Breast epithelium (tissue), 3 donors: ENCODE results near the gene NR3C1.

Experiments
- CTCF ChIP-seq, 3 donors: fragments of 450-650 bp; IDR thresholded peaks; one replicate each; pipeline ENCODE4 v1.5.1; 2016 to 2017; ENCODE audit warnings: antibody characterized with exemption in 3 of 3, mild to moderate bottlenecking in 3 of 3, moderate library complexity in 3 of 3
- POLR2A ChIP-seq: fragments of 450-650 bp; IDR thresholded peaks from one replicate; pipeline ENCODE4 v1.6.1; 2016; ENCODE audit warnings: antibody characterized with exemption, mild to moderate bottlenecking, moderate library complexity
- POLR2AphosphoS5 ChIP-seq, 3 donors: sonication (generic); formaldehyde crosslinking; IDR thresholded peaks; one replicate each; pipeline ENCODE4 v1.6.1; 2017; ENCODE audit warnings: antibody characterized with exemption in 3 of 3

GRCh38 chr5:143364061-143364460, 39.4 kb downstream of the NR3C1 start:
- no peak for TF ChIP-seq POLR2AphosphoS5 (IDR thresholded peaks at IDR 0.05)
- TF ChIP-seq CTCF (IDR thresholded peaks at IDR 0.05) = no peak
- no peak for TF ChIP-seq POLR2A
